GM12892 (cell line): ENCODE measurements around the gene LAMA4.

ENCODE experiments used
- POLR2A ChIP-seq: IDR thresholded peaks from 2 replicates; pipeline ENCODE4 v1.6.1; 2011; ENCODE audit warnings: low read depth, low read length, control low read depth
- POLR2AphosphoS5 ChIP-seq: IDR thresholded peaks from 2 replicates; pipeline ENCODE4 v1.6.1; 2011; ENCODE audit warnings: low read depth, low read length, control low read depth

- no peak for TF ChIP-seq POLR2A
- no peak for TF ChIP-seq POLR2AphosphoS5
Observed at GRCh38 chr6:112270756-112271155, 16.4 kb upstream of the LAMA4 start.
